Effector CD8-positive, alpha-beta T cell (primary cell): Measurements from ENCODE around the gene UBAC1.

Experiments used
- DNase-seq: peaks from one replicate; lab custom pipeline; 2025; lab: John Stamatoyannopoulos, UW

Gene UBAC1

DNA sequence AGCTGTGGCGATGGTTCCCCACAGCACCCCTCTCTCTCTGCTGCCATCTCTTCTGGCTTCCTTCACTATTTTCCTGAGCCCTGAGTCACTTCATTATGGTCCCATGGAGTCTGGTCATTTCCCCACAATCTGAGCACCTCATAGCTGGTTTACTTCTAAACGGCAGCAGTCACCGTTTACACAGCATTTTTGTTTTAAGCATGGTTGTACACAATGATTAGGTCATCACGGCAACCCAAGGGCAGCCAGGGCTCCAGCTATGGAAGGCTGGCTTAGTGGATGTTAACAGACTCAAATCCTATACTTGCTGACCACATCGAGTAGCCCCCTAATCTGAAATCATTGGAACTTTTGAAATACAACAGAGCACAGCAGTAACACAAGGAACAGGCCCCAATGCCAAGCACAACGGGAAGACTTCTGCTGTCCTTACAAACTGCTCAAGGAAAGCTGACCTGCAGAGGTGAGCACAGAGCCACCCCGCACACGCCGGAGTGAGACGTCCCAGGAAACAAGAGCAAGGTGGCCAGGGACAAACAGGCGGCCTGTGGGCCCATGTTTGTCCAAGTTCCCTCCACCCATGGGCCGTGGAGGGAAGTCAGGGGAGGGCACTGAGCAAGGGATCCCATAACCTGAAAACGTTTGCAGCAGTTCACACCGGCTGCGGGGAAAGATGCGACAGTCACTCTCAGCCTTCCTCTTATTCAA, 76.7 kb downstream of the UBAC1 start:
- DNase-seq = no peak

DNA sequence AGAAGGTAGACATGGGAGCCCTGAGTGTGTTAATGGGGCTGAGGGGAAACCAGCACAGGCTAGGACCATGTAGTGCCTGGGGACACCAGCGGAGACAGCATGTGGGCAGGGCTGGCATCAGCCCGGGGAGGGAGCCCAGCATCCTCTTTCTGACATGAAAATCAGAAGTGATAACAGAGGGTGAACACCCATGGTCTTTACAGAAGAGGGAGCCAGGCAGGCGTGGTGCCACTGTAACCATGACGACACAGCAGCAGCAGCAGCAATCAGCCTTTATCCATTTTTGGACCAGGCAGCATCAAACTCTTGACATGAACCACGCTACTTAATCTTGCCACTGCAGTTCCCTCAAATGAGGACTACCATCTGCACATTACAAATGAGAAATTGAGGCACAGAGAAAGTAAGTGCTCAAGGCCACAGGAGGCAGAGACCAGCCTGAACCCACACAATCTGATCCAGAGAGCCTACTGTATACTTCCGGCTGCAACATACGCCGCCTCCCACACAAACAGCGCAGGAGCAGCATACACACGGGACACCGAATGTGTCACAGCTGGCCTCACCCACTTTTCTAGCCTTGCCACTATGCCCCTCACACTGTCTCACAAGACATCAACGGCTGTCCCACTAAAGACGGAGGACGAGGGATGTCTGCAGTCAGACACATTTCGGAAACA, 77.6 kb downstream of the UBAC1 start:
- DNase-seq = no peak
